Measurements from ENCODE around the gene COX8C.
"Not testable (repeated sequence)": the region's sequence is repeated elsewhere in the genome, so short reads cannot be mapped to it uniquely, and the experiment has no call there.

Gene COX8C

GRCh38 chr14:93379831-93380230 is 32.8 kb downstream of the COX8C start:
- FAIRE-seq, result no peak

GRCh38 chr14:93381644-93382043 is 34.7 kb downstream of the COX8C start:
- FAIRE-seq, result no peak

GRCh38 chr14:93384256-93384655 is 37.3 kb downstream of the COX8C start:
- FAIRE-seq, result not testable (repeated sequence)

- no peak for FAIRE-seq
Observed at GRCh38 chr14:93395231-93395630, 48.2 kb downstream of the COX8C start.

DNA sequence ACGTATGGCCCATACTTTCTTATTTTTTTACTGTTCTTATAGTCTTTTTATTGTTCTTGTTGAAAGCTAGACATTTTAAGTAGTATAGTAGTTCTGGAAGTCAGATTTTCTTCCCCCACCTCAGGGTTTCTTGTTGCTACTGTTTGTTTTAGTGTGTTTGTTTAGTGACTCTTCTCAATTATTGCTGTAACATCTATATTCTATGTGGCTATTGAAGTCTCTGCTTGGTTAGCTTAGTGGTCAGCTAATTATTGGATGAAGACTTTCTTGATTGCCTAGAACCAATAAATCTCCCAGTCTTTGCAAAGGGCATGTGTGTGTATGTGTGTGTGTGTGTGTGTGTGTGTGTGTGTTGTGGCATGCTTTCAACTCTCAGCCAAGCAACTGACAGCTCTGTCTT is 49.5 kb downstream of the COX8C start:
- no peak for FAIRE-seq
